ENCODE data around the gene OSGEP. TPM values are rescaled to one million over a fixed set of nuclear protein-coding genes. Genes with fewer than 3 reads are reported as not detected.
A peak's percentile ranks its signal among the peaks of the same experiment; 100 is the strongest.

Gene OSGEP
- total and polyA plus RNA-seq, 2 of the 13 experiments (the other 11 are each of a cell fraction or from before 2014, with no cell fraction given) = 39.7 to 41.1 TPM

DNA sequence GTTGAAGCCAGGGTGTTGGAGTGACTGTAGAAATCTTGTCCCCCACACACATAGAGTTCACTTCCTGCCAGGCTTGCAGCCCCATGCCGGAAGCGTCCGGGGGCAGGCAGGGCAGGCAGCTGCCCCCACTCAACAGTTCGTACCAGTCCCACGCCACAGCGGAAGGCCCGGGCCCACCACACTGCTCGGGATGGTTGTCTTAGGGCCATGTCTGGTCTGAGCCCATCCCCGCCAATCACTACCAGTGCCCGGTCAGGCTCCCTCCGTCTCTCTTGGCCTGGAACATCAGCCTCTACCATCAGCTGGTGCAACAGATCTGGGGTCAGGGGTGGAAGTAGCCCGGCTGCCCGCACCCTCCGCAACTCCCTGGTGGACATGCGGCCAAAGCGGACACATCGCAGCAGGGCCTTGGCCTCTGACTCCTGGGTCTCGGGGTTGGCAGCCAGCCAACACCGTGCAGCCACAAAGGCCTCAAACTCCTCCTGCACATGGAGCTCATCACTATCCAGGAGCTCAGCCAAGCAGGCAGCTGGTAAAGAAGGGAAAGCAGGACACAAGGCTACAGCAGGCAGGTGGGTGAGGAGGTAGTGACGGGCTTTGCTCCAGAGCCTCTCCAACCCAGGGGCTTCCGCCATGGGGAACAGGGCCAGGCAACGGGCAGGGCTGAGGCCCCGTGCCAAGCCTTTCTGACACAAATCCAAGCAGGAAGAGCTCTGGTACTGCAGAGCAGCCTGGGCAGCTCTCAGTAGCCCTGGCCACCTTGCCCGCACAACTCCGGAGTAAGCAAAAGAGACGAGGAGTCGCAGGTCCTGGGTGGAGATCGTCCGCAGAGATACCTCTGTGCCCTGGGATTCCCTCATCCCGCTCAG, 24.6 kb downstream of the OSGEP start (continued):
- TF ChIP-seq HOMEZ (CRISPR knock-in tag; IDR thresholded peaks at IDR 0.05; ENCODE audit: low read depth) (no peak), ETV5 (CRISPR knock-in tag; IDR thresholded peaks at IDR 0.05; ENCODE audit: borderline replicate concordance) (no peak), MEF2D (CRISPR knock-in tag; IDR thresholded peaks at IDR 0.05) (0 out of 2 replicates have a peak, but pooled peaks have one; percentile 26), FOXO4 (CRISPR knock-in tag; conservative IDR thresholded peaks at IDR 0.05) (0 out of 2 replicates have a peak, but pooled peaks have one; percentile 39), CBFB (CRISPR knock-in tag; IDR thresholded peaks at IDR 0.05) (no peak), POGZ (CRISPR knock-in tag; IDR thresholded peaks at IDR 0.05) (0 out of 2 replicates have a peak, but pooled peaks have one; percentile 19), SALL1 (CRISPR knock-in tag; IDR thresholded peaks at IDR 0.05) (peak; percentile 85), JUND (CRISPR knock-in tag; IDR thresholded peaks at IDR 0.05) (no peak), ZNF446 (CRISPR knock-in tag; IDR thresholded peaks at IDR 0.05) (peak; percentile 71; the same call in 1 of the 2 replicates), ARID5B (CRISPR knock-in tag; IDR thresholded peaks at IDR 0.05) (peak; percentile 72), ATF7 (IDR thresholded peaks at IDR 0.05) (no peak), ATF7 (CRISPR knock-in tag; IDR thresholded peaks at IDR 0.05) (0 out of 2 replicates have a peak, but pooled peaks have one; percentile 53), NPAS2 (CRISPR knock-in tag; IDR thresholded peaks at IDR 0.05; ENCODE audit: borderline replicate concordance) (no peak), GABPB1 (CRISPR knock-in tag; IDR thresholded peaks at IDR 0.05) (peak; percentile 52; the same call in 1 of the 2 replicates)
- TF ChIP-seq, protein P1, sequence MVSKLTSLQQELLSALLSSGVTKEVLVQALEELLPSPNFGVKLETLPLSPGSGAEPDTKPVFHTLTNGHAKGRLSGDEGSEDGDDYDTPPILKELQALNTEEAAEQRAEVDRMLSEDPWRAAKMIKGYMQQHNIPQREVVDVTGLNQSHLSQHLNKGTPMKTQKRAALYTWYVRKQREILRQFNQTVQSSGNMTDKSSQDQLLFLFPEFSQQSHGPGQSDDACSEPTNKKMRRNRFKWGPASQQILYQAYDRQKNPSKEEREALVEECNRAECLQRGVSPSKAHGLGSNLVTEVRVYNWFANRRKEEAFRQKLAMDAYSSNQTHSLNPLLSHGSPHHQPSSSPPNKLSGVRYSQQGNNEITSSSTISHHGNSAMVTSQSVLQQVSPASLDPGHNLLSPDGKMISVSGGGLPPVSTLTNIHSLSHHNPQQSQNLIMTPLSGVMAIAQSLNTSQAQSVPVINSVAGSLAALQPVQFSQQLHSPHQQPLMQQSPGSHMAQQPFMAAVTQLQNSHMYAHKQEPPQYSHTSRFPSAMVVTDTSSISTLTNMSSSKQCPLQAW (CRISPR knock-in tag; IDR thresholded peaks at IDR 0.05) = peak; percentile 51; the same call in 1 of the 2 replicates
- TF ChIP-seq, protein P2, sequence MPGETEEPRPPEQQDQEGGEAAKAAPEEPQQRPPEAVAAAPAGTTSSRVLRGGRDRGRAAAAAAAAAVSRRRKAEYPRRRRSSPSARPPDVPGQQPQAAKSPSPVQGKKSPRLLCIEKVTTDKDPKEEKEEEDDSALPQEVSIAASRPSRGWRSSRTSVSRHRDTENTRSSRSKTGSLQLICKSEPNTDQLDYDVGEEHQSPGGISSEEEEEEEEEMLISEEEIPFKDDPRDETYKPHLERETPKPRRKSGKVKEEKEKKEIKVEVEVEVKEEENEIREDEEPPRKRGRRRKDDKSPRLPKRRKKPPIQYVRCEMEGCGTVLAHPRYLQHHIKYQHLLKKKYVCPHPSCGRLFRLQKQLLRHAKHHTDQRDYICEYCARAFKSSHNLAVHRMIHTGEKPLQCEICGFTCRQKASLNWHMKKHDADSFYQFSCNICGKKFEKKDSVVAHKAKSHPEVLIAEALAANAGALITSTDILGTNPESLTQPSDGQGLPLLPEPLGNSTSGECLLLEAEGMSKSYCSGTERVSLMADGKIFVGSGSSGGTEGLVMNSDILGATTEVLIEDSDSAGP (CRISPR knock-in tag; IDR thresholded peaks at IDR 0.05; ENCODE audit: borderline replicate concordance) = peak; percentile 54; the same call in 1 of the 2 replicates
